Ectodermal cell (in vitro differentiated cells): Measurements from ENCODE around the gene TNIK.
"Not testable (repeated sequence)": the region's sequence is repeated elsewhere in the genome, so short reads cannot be mapped to it uniquely, and the experiment has no call there.

Source experiments
- H3K27ac ChIP-seq: 2 replicates; pipeline ENCODE4 v1.7.0; 2013; ENCODE audit warnings: mild to moderate bottlenecking, low read depth, low read length; ENCODE audit not compliant: insufficient read depth, poor library complexity, severe bottlenecking
- H3K27me3 ChIP-seq: 2 replicates; pipeline ENCODE4 v1.7.0; 2013; ENCODE audit warnings: mild to moderate bottlenecking, low read length; ENCODE audit not compliant: insufficient read depth, control insufficient read depth, poor library complexity, severe bottlenecking
- H3K36me3 ChIP-seq: one replicate; pipeline ENCODE4 v1.7.0; 2013; ENCODE audit warnings: low read length; ENCODE audit not compliant: control insufficient read depth, insufficient read depth
- H3K4me1 ChIP-seq: one replicate; pipeline ENCODE4 v1.7.0; 2013; ENCODE audit warnings: low read length; ENCODE audit not compliant: control insufficient read depth, insufficient read depth
- H3K4me3 ChIP-seq: 2 replicates; pipeline ENCODE4 v1.7.0; 2013; ENCODE audit warnings: low read depth, low read length, control low read depth; ENCODE audit not compliant: insufficient read depth
- H3K9me3 ChIP-seq: 2 replicates; pipeline ENCODE4 v1.7.0; 2013; ENCODE audit warnings: mild to moderate bottlenecking, low read length, moderate library complexity; ENCODE audit not compliant: control insufficient read depth
- WGBS, 2 experiments: methylation state at CpG; one replicate each; pipeline ENCODE4 v1.1.7; 2013; ENCODE audit warnings: missing lambda C conversion rate in 2 of 2; 5-methylcytosine and 5-hydroxymethylcytosine counted together

TNIK gene

GRCh38 chr3:171307046-171307585, 153.1 kb downstream of the TNIK start:
- peaks cover 5% of the 10 kb centered on the region for H3K9me3 ChIP-seq
- no peaks in the 10 kb centered on the region for H3K27me3 ChIP-seq
- 91 to 100% methylated on average over 1 to 2 of the region's 4 CpGs for WGBS, 2 experiments
- H3K27ac ChIP-seq: no peak overlapping the region
- H3K4me3 ChIP-seq: no peak overlapping the region
- H3K36me3 ChIP-seq: no peaks in the 10 kb centered on the region
- no peaks in the 10 kb centered on the region for H3K4me1 ChIP-seq

- Histone ChIP-seq H3K4me1 (no peaks in the 10 kb centered on the region), H3K27me3 (no peaks in the 10 kb centered on the region), H3K4me3 (no peak overlapping the region), H3K27ac (no peak overlapping the region), H3K36me3 (no peaks in the 10 kb centered on the region), H3K9me3 (peaks cover 5% of the 10 kb centered on the region)
- 47 to 53% methylated on average over 6 of the region's 6 CpGs for WGBS, 2 experiments
Measured at GRCh38 chr3:171306631-171307030, 153.6 kb downstream of the TNIK start.

- H3K27me3 ChIP-seq, H3K9me3 ChIP-seq, H3K36me3 ChIP-seq, H3K27ac ChIP-seq, H3K4me1 ChIP-seq, H3K4me3 ChIP-seq: not testable (repeated sequence)
- WGBS, 2 experiments: 81 to 96% methylated on average over 3 of the region's 3 CpGs
Measured at GRCh38 chr3:171305823-171306222, 154.4 kb downstream of the TNIK start.

GRCh38 chr3:171304498-171304897, 155.7 kb downstream of the TNIK start:
- WGBS, 2 experiments: 97 to 100% methylated on average over 1 to 4 of the region's 4 CpGs
- not testable (repeated sequence) for H3K4me1 ChIP-seq, H3K27ac ChIP-seq, H3K27me3 ChIP-seq, H3K4me3 ChIP-seq, H3K9me3 ChIP-seq, H3K36me3 ChIP-seq

- H3K27me3 ChIP-seq, H3K9me3 ChIP-seq, H3K36me3 ChIP-seq, H3K4me1 ChIP-seq, H3K4me3 ChIP-seq, H3K27ac ChIP-seq: not testable (repeated sequence)
- WGBS, 2 experiments: no CpG with 5 or more reads among the region's 1 CpG
Measured at GRCh38 chr3:171304017-171304416, 156.2 kb downstream of the TNIK start.

GRCh38 chr3:171301998-171302397, 158.2 kb downstream of the TNIK start:
- no peaks in the 10 kb centered on the region for H3K27me3 ChIP-seq
- no peaks in the 10 kb centered on the region for H3K4me1 ChIP-seq
- no peaks in the 10 kb centered on the region for H3K9me3 ChIP-seq
- no peak overlapping the region for H3K4me3 ChIP-seq
- no peak overlapping the region for H3K27ac ChIP-seq
- 100% methylated on average over 1 of the region's 1 CpG; no CpG with 5 or more reads in 1 of the 2 experiments for WGBS, 2 experiments
- H3K36me3 ChIP-seq: no peaks in the 10 kb centered on the region

- no peaks in the 10 kb centered on the region for H3K36me3 ChIP-seq
- no peaks in the 10 kb centered on the region for H3K9me3 ChIP-seq
- WGBS, 2 experiments: 85% methylated on average over 1 of the region's 1 CpG; no CpG with 5 or more reads in 1 of the 2 experiments
- H3K27ac ChIP-seq: no peak overlapping the region
- H3K4me3 ChIP-seq: no peak overlapping the region
- H3K4me1 ChIP-seq: no peaks in the 10 kb centered on the region
- H3K27me3 ChIP-seq: no peaks in the 10 kb centered on the region
Measured at GRCh38 chr3:171301002-171301401, 159.2 kb downstream of the TNIK start.

- Histone ChIP-seq H3K36me3 (no peaks in the 10 kb centered on the region), H3K9me3 (no peaks in the 10 kb centered on the region), H3K4me1 (peaks cover 7% of the 10 kb centered on the region), H3K27me3 (no peaks in the 10 kb centered on the region), H3K27ac (no peak overlapping the region), H3K4me3 (no peak overlapping the region)
- 0% methylated on average over 1 of the region's 1 CpG for WGBS, 2 experiments
Measured at GRCh38 chr3:171297951-171298350, 162.3 kb downstream of the TNIK start.

GRCh38 chr3:171297207-171297606, 163.0 kb downstream of the TNIK start:
- Histone ChIP-seq H3K4me1 (peaks cover 7% of the 10 kb centered on the region), H3K4me3 (no peak overlapping the region), H3K9me3 (no peaks in the 10 kb centered on the region), H3K27me3 (no peaks in the 10 kb centered on the region), H3K27ac (no peak overlapping the region), H3K36me3 (no peaks in the 10 kb centered on the region)
- WGBS, 2 experiments: 91 to 100% methylated on average over 1 to 2 of the region's 2 CpGs

GRCh38 chr3:171295484-171296373, 164.5 kb downstream of the TNIK start:
- H3K4me1 ChIP-seq: peaks cover 7% of the 10 kb centered on the region
- H3K27ac ChIP-seq: no peak overlapping the region
- no peak overlapping the region for H3K4me3 ChIP-seq
- no peaks in the 10 kb centered on the region for H3K27me3 ChIP-seq
- H3K9me3 ChIP-seq: no peaks in the 10 kb centered on the region
- WGBS, 2 experiments: 68 to 81% methylated on average over 5 of the region's 5 CpGs
- no peaks in the 10 kb centered on the region for H3K36me3 ChIP-seq
